Stimulated activated CD4-positive, alpha-beta T cell treated with anti-CD3 and anti-CD28 coated beads, Interleukin-4, amount 100 ng/mL, for 48 hours (primary cell): Measurements from ENCODE around the gene GPD1L.
A peak's percentile ranks its signal among the peaks of the same experiment; 100 is the strongest.

Experiments used
- DNase-seq, 2 donors: peaks; one replicate each; pipeline ENCODE4 v3.0.0-alpha.2; 2020; ENCODE audit warnings: low read depth in 2 of 2

Gene GPD1L

DNA sequence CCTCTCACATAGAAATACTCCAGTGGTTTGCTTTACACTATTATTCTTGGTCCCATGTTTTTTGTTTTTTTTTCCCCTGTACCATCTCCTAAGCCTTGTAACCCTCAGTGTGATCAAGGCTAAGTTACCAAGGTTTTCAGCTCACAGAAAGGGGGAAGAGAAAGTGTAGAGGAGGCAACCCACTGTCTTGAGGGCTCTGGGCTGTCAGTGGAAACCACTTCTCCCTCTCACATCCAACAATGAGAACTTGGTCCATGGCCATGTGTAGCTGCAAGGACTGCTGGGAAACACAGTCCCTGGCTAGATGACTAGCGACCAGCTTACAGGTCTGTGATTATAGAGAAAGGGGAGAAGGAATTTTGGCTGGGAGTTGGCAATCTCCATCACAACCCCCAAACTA is 30.3 kb downstream of the GPD1L start:
- no peak for DNase-seq

DNA sequence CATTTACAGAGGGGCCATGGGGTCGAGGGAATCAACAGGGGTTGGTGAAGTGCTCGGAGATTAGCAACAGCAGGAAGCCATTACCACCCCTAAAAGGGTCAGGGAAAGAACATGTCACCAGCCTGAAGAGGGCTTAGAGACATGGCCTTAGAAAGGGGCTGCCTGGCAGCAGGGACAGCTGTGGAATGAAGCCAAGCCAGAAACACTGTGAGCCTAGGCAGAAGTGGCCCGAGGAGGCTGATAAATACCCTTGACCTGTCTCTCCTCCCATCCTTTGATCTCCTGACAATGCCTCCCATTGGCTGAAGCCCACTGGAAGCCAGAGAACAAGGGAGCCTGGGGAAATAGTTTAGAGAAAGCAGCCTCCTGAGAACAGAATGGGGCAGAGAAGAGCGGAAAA is 31.4 kb downstream of the GPD1L start:
- no peak for DNase-seq

DNA sequence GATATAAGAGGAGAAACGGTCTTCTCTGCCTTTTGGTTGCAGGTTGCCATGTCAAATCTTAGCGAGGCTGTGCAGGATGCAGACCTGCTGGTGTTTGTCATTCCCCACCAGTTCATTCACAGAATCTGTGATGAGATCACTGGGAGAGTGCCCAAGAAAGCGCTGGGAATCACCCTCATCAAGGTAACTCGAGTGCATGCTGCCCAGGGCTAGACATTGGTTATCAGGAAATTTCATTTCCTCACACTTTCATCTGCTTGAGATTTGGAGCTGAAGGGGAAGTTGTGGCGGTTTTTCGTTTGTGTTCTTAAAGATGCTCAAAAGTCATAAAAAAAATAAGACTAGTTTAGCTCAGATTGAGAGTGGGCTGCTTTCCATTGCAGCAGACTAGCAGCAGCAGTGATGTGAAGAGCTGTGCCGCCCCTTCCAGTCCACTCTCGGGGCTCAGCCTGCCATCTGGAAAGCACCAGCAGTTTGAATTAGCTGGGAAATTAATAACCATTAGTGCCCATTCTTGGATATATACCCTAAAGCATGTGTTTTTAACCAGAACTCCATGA is 32.2 kb downstream of the GPD1L start:
- DNase-seq, result no peak

DNA sequence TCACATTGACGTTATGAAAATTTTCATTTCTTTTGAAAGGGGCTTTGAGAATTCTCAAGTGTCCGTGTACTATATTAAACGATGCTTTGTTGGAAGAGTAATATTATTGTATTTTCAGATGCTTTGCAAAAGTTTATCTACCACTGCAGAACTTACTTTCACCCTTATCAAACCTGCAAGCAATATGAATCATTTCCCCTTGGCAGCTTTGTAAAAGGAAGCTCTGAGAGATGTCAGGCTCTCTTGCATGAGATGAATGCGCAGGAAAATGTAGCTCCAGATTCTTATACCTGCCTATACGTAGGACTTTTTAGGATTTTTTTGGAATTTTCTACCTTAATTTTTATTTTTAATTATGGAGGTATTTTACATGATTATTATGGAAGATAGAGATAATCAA is 34.5 kb downstream of the GPD1L start:
- DNase-seq, result no peak

DNA sequence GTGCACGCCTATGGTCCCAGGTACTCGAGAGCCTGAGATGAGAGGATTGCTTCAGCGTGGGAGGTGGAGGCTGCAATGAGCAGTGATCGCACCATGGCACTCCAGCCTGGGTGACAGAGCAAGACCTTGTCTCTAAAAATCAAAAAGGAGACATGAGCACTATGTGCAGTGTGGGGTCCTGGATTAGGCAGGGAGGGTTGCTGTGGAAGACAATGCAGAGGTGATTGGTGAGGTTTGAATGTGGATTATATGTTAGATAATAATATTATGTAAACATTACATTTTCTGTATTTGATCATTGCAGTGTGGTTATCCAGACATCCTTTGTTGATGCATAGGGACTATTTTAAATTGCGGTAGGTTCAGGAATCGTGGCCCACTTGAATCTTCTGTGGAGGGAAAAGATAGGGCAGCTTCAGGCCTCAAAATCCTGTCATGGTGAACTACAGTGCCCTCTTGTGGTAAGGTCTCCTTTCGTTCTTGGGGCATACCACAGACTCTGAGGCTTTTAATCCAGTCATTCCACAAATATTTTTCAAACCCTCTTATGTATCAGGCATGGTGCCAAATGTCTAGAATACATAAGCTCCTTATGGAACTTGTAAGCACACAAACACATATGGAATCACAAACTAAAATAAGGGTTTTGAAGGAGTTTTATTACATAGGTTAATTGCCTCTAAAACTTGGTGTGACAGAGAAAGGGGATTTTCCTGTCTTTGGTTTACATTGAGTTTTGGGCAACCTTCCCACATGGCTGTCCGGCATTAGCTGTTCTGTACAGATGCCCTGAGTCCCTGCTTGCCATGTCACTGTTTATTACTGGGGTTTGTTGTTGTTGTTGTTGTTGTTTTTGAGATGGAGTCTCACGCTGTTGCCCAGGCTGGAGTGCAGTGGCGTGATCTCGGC is 37.7 kb downstream of the GPD1L start:
- DNase-seq, result peak; percentile 9 to 32

DNA sequence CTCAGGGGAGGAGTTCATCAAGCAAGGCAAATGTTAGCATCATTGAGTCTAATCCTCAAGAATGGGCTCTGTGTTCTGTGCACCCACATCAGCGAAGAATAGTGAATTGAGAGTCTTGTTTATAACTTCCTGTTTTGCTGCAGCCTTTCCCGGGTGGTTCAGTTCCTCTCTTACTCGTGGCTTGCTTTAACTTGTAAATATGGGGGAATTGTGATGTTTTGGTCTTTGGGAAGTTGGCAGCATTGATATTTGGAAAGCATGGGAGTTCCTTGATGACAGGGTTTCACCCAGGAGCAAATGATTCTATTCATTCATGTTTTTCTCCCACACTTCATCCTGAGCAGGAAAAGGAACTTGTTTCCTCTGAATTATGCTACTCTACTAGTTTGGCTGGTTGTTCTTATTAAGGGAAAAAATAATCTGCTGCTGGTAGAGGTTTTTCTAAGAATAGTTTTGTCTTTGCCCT is 40.4 kb downstream of the GPD1L start:
- DNase-seq, result no peak

DNA sequence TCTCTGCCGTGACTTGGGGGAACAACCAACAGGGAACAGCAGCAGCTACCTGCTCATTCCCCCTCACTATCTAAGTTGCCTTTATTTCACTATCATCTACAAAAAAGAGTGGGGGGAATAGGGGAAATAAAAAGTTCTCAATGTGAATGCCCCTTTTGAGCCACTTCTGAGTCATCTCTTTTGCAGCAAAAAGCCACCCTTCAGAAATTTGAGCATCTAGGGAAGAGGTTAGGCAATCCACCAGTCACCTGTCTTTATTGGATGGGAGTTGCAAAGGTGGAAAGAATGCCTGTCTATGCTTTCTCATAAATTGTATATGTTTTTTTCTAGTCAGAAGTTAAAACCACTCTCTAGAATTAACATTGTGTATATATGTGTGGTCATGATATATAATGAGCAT is 41.1 kb downstream of the GPD1L start:
- DNase-seq, result no peak

DNA sequence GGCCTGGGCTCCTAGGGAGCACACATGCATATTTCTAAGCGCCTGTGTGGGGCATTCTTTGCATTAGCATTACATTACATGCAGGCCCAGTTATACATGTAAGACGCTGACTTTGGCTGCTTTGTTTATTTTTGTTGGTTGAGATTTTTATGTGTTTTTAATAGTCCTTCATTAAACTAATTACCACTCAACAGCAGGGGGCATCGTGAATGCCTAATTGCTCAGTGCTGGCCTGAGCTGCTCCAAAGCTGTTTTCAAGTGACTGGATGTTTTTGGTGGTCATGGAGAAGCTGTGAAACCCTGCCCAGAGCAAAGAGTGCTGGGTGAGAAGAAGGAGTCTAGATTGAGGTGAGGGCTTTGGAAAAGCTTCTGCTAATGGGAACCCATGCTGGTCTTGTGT is 41.5 kb downstream of the GPD1L start:
- DNase-seq, result no peak

DNA sequence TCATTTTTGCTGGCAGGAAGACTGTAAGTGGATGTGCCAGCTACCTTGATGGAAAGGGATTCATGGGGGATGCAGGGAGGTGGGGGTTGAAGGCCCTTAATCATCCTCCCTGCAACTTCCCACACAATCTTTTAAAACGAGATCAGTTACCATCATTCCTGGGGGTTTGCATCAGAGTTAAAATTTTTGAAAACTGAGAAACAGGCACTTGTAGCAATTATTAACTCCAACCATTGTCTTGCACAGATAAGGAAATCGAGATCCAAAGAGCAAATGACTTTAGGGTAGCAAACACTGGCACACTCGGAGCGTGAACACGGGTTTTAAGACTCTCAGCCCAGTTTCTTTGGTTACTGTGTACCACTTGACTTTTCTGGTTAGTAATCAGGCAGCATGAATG is 41.9 kb downstream of the GPD1L start:
- DNase-seq, result no peak

DNA sequence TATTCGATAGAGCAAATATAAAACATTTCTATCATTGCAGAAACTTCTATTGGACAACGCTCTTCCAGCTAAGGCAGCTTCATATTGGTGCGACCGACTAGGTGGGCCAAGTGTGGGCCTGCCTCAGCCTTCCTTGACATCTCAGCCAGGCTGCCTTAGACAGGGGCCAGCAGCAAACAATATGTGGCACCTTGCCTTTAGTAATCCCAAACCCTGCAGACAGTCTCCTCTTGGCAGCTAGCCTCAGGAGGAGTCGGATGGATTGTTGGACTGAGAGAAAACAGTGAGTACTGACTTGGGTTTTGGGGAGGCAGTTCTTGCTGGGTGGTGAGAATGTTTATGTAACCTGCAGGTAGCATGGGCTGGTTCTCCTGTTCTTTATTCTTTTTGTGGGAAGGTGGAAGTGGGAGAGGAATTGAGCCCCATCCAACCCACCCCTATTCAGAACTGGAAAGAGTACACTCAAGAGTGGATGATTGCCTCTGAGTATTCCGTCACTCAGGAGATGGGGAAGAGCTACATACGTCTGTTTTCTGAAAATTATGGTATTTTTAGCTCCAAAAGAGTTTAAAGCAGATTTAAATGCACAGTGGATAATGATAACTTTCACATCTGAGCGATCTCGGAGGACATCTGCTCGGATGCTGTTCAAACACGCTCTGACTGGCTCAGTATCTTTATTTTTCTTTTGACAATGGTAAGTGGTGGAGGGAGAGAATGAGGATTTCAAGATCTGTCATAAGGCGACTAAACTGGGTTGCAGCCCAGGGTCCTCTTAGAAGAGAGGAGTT is 47.2 kb downstream of the GPD1L start:
- no peak for DNase-seq

DNA sequence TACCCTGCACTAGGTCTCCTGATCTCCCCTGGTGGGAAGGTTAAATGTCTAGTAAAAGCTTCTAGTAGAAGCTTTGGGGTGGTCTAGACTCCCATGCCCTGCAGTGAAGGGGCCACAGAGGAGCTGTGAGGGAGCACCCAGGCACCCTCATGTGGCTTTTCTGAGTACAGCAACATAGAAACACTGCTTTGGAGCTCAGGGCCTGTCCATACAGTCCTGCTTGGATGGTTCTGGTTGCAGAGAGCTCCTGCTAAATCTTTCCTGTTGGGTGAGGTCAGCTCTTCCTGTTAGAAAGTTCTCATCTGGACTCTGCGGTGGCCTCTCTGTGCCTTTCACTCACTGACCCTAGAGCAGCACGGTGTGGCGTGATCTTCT is 47.8 kb downstream of the GPD1L start:
- no peak for DNase-seq

DNA sequence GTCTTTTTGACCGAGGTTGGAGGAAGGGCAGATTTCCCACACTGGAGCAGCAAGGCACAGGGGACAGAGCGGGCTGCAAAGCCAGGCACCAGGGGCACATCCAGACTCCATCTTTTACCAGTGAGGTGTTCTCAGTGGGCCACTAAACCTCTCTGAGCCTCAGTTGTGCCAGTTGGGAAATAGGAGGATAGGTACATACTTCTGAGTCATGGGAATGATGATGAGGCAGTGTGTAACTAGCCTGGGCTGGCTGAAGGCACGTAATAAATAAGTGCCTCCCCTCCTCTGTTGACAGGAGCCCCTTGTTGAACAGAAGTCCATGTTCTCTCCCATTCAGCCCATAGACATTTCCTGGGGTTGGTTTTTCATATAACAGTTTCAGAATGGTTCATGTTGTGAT is 48.7 kb downstream of the GPD1L start:
- no peak for DNase-seq

DNA sequence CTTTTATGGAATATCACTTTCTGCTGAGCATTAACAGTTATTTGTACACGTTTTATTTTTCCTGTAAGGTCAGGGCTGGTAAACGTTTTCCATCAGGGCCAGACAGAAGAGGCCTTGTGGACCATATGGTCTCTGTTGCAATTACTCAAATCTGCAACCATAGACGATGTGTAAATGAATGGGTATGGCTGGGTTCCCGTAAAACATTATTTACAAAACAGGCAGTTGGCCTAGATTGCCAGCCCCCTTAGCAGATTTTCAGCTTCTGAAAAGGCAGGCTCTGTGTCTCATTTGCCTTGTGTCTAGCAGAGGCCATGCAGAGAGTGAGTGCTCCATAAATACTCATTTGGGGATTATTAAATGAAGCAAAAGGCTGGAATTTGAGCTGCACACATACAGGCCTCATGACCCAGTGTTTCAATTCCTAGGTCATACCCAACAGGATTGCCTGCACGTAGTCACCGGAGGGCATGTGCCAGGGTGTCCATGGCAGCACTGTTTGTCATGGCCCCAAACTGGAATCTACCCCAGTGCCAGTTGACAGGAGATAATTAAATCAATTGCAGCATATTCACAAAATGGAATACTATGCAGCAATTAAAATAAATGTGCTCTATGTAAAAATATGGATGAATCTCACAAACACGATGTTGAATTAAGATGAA is 51.3 kb downstream of the GPD1L start:
- no peak for DNase-seq

DNA sequence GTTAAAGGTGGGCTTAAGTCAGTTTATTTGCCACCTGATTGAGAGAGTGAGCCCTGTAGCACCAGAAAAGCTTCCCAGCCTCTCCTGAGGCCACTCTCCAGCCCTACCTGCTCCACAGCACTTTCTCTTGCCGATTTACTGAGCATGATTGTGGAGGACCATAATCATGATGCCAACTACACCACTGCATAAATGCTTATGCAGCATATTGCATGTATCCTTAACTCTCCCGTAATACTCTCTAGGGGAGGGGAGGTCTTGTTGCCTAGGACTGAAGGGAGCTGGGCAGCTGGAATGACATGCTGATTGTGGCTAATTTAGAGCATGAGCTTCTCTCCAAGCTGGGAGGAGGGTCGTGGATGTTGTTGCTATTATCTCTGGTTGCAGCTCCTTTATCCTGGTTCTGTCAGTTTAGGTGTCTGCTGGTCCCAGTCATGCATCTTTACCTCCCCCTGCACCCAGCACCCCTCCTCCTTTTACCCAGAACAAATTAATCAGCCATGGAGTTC is 54.3 kb downstream of the GPD1L start:
- no peak for DNase-seq

DNA sequence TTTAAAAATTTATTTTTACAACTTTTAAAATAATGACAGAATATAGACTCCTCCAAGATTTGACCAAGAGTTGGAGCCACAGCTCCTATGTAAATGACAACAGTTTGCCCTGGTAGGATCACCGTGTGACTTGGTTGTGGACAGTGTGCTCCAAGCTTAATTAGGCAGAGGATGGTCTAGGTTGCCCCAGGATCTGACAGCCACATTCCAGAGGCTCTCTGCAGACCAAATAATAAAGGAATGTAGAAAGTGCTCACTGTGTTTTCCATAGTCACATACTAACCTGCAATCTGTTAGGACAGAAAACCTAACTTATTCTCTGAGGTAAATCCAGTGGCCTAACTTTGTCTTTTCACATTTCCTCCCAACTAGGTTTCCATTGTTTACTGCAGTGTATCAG is 59.0 kb downstream of the GPD1L start:
- DNase-seq, result no peak

DNA sequence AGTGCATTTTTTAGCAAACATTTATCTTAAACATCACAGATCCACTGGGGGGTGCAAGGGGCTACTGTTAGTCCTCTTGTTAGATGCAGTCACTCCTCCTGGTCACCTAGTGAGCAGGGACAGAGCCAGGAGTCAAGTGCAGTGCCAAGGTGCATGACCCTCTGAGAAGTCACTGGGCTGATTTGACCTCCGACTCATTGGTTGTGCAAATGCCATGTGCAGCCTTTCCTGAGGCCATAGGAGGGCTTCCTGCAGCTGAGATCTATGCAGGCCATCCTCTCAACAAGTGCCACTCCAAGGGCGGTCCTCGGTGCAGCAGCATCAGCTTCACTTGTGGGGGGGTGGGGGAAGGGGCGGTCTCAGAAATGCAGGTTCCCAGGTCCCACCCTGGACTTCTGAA is 60.2 kb downstream of the GPD1L start:
- DNase-seq, result no peak

DNA sequence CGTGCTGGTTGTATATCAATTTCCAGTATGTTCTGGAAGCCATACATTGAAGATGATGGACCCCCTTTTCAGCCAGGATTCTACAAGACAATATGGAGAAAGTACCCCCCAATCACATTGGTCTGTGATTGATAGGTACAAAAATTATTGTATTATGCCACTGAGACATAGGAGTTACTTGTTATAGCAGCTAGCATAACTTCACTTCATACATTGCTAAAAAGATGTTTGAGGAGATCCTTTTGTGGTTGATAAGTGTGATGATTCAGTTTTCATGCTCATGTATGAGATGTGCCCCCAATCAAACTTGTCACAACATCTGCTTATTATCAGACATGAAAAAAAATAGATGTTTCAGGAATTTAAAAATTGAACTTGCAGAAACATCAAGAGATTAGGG is 66.0 kb downstream of the GPD1L start:
- DNase-seq, result no peak

DNA sequence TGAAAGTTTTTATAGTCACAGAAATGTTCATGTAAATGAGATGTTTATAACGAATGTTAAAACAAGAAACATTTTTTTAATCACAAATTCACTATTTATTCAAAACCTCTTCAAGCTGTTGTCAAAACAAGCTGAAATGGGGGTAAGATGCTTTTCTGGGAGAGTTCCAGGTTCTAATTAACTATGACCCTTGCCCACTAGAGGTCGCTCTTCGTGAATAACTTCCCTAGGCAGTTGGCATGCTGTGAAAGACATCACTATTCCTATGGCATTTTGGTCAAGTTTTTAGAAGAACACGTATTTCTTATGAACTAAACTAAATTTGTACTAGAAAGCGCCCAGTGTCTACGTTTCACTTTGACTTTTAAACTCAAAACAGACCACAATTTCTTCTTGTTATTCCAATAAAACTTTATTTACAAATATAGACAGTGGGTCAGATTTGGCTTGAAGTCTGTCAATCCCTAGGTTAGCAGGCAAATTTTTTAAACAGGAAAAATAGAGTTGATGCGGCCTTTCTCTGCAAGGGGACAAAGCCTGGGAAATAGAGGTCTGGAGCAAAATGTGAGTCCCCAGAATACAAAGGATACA is 69.3 kb downstream of the GPD1L start:
- DNase-seq, result peak; percentile 49 to 52

DNA sequence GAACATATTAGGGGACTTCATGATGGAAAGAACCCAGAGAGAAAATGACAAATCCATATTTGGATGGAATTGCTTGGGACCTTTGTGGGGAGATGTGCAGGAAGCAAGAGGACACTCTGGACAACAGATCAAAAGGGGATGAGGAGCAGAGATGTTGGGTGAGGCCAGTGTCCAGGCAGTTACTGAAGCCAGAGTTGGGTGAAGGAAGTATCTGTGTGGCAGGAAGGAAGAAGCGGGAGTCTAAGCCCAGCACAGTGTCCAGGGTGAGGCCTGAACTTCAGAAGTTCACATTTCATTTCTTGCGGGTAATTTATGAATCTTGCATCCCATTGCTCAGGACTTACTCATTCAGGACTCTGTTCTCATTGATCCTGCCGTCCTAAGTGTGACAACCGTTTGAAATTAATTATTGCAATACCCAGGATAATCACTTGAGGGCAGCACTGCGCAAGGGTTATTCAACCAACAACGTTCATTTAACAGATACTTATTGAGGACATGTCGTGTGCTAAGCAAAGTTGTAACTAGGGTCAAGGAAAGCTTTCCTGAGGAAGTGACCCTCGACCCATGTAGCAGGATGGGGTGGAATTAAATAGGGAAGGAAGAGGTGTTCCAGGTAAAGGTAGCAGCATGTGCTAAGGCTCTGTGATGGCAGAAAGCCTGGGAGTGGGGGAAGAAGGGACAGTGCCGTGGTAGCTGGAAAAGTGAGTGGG is 70.7 kb downstream of the GPD1L start:
- peak; percentile 23 to 47 for DNase-seq

DNA sequence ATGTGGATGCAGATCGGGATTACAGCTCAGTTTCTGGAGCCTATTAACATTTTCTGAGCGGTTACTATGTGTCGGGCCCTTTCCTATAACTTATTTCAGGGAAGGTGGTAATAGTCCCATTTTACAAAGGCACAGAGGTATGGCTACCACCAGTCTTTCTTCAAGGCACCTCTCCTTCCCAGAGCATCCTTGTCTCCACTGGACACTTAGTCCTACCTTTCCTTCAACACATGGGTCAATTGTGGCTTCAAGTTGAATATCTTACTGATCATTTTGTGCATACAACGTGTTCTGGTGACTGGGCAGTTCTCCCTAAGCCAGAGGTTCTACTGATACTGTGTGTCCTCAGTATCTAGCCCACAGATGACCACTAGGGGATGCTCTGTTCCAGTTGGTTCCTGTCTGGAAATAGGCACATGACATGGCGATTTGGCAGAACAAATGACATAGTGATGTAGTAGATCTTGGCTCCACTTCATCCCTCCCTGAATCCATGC is 71.3 kb downstream of the GPD1L start:
- DNase-seq, result peak; percentile 32 to 56
